HG02973 (cell line): Measurements from ENCODE around the gene BMPR2.
"Not testable (repeated sequence)": the region's sequence is repeated elsewhere in the genome, so short reads cannot be mapped to it uniquely, and the experiment has no call there.

Experiments used
- ATAC-seq: cut with Tn5 transposase; IDR thresholded peaks from one replicate; pipeline ENCODE4 v1.9.1; 2021; ENCODE audit warnings: moderate library complexity; ENCODE audit not compliant: unreplicated experiment

The BMPR2 gene

DNA sequence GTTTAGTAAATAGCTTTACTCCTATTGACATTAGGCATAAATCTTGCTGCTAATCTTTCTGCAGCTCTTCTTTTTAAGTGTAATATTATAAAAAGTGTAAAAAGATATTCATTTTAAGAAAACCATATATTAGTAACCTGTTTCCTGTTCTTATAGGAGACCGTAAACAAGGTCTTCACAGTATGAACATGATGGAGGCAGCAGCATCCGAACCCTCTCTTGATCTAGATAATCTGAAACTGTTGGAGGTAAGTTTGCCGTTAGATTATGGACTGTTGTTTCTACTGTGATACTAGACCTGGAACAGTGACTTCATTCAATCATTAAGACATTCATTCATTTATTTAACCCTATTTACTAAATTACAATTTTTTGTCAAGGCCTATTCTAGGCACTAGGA, 138.6 kb downstream of the BMPR2 start:
- no peak for ATAC-seq

GRCh38 chr2:202519453-202519852, 143.3 kb downstream of the BMPR2 start:
- no peak for ATAC-seq

DNA sequence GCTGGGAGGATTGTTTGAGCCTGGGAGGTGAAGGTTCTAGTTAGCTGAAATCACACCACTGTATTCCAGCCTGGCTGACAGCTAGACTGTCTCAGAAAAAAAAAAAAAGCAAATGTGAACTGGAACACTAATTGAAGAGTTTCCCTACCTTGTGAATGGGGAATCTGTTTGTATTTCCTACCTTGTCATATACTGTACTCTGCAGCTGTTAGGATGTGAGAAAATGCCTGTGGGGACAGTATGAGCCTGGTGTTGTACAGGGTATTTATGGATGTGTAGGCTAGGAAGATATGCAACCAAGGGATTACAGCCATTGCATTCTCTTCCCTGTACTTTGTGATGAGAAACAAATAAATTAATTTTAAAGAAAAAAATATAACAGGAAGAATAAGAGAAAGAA, 145.3 kb downstream of the BMPR2 start:
- no peak for ATAC-seq

DNA sequence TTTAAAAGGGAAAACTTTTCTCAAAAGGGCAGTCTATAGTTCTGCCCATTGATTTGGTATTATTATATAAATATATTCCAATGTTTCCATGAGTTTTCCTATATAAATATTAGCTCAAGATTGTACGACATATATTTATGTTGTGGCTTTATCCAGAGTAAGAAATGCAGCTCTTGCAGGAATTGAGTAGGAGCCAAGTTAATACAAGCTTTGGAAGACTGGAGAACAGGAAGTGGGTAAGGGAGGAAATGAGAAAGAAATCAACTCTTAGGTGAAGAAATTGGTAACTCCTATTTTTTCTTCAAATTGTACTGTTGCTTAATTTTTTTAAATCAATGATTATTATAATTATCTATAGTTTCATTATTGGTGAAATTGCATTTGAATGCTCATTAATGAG, 153.3 kb downstream of the BMPR2 start:
- ATAC-seq: no peak

DNA sequence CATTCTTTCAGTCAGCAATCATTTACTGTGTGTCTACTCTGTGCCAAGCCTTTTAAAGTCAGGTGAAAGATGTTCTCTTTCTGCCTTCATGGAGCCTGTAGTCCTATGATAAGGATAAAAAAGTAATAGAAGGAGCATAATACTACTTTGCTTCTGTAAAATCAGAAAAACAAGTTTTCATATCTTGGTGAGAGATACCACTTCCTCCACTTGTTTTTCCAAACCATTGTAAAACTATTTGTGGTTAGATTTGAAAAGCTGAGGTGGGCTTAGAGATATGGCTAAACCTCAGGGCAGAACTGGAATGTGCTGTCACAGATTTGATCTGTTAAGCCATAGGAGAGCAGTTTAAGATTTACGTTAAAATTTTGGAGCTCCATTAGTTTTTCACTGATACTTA, 153.9 kb downstream of the BMPR2 start:
- no peak for ATAC-seq

- not testable (repeated sequence) for ATAC-seq
Measured at GRCh38 chr2:202535290-202535689, 159.2 kb downstream of the BMPR2 start.

DNA sequence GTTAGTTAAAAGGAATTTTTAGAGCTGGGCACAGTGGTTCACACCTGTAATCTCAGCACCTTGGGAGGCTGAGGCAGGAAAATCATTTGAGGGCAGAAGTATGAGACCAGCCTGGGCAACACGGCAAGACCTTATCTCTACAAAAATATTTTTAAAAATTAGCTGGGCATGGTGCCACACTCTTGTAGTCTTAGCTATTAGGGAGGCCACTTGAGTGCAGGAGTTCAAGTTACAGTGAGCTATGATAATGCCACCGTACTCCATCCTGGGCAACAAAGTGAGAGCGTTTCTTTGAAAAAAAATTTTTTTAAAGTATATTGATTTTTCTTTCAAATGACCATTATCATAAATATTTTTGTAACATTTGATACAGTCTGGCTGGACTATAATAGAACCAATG, 165.0 kb downstream of the BMPR2 start:
- no peak for ATAC-seq

DNA sequence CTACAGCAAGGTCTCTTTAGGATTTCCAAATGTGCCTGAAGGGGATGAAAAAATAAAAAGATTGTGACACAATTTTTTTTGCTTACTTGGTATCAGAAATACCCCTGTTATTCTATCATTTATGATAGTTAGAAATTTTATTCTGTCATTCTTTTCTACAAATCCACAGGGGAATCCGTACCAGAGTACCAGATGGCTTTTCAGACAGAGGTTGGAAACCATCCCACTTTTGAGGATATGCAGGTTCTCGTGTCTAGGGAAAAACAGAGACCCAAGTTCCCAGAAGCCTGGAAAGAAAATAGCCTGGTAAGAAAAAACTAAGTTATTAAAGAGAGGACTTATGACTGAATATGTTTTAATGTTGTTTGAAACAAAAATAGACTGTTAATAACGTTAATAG, 166.0 kb downstream of the BMPR2 start:
- ATAC-seq: no peak

DNA sequence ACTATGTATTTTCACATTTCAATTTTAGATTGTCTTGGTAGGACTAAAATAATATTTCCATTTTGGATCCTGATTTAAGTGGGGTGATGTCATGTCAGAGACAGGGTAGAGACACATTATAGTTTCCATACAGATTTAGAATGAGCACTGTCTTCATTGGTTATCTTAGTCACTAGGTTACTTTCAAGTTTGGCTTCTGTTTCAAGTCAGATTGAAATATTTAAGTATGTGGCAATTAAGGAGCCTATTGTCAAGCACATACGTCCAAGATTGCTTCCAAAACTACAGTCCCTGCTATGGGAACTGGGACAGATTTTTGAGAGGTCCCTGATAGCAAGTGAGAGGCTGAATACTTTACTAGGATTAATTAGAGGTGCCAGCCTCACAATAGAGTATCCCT, 169.4 kb downstream of the BMPR2 start:
- no peak for ATAC-seq

- no peak for ATAC-seq
Measured at GRCh38 chr2:202545931-202546330, 169.8 kb downstream of the BMPR2 start.

DNA sequence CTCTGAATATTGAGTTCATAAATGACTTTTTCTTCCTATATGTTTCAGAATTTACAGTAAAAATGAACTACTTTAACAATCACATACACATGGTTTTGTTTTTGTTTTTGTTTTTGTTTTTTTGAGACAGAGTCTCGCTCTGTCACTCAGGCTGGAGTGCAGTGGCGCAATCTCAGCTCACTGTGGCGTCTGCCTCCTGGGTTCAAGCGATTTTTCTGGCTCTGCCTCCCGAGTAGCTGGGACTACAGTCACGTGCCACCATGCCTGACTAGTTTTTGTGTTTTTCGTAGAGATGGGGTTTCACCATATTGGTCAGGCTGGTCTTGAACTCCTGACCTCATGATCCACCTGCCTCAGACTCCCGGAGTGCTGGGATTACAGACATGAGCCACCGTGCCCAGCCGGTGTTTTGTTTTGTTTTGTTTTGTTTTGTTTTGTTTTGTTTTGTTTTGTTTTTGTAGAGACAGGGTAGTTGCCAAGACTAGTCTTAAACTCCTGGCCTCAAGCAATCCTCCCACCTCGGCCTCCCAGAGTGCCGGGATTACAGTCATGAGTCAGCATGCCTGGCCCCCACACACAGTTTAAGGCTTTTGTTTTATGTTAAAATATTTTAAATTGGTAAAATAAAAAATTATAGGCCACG, 170.5 kb downstream of the BMPR2 start:
- ATAC-seq: not testable (repeated sequence)

DNA sequence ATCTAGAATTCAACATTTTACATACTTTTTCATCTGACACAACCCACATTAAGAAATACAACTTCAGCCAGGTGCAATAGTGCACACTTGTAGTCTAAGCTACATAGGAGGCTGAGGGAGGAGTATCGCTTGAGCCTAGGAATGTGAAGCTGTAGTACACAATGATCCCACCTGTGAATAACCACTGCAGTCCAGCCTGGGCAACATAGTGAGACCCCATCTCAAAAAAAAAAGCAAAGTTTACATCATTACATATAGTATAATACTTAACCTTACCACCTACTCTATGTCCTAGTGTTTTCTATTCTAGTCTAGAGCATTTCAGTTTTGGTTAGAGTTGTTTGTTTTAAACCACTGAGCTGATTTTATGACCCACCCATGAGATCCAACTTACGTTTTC, 172.1 kb downstream of the BMPR2 start:
- ATAC-seq: no peak

GRCh38 chr2:202551000-202551399, 174.9 kb downstream of the BMPR2 start:
- not testable (repeated sequence) for ATAC-seq

DNA sequence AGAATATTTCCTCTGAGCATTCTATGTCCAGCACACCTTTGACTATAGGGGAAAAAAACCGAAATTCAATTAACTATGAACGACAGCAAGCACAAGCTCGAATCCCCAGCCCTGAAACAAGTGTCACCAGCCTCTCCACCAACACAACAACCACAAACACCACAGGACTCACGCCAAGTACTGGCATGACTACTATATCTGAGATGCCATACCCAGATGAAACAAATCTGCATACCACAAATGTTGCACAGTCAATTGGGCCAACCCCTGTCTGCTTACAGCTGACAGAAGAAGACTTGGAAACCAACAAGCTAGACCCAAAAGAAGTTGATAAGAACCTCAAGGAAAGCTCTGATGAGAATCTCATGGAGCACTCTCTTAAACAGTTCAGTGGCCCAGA, 179.2 kb downstream of the BMPR2 start:
- ATAC-seq: no peak

DNA sequence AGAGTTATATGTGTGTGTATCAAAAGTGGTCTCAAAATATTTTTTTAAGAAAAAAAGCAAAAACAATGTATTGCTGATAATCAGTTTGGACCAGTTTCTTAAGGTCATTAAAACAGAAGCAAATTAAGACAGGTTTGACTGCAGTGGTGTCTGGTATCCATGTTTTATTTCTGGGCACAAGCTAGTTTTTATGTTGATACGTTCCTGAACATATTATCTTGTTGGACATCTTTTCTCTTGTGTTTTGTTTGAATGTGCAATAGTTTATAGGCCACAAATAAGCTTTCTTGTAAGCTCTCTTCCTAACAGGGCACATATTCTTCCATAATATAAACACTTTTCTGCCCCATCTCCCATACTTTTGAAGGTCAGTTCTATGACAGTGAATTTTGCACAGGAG, 184.1 kb downstream of the BMPR2 start:
- no peak for ATAC-seq

GRCh38 chr2:202564226-202564625, 188.1 kb downstream of the BMPR2 start:
- ATAC-seq: no peak

DNA sequence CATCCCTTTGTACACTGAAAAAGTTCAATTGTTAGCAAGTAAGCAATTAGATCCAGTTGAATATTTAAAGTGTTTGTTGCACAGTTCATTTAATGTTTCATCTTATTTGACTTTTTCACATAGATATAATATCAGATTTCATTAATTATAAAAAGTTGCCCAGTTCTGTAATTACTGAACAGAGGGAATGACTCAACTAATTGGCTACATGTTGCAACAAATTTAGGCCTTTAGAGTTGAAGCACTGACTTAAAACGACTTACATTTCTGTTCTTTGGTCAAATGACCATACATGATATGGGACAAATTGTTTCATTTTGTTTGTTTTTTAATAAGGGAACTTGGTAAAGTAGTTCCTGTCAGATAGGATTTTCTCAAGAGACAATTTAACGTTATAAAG, 190.2 kb downstream of the BMPR2 start:
- no peak for ATAC-seq

DNA sequence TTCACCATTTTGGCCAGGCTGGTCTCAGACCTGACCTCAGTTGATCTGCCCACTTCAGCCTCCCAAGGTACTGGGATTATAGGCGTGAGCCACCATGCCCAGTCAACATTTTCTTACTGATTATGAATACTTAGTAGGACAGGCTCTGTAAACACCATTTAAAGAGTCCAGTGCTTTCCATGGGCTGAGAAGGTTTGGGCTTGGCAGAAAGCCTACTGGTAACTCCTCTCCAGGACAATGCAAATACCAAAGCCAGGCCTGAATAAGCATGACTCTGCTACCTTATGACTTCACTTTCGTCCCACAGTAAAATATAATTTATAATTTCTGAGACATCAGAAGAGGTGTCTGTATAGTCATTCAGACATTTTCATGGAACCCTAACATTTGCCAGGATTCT, 198.4 kb downstream of the BMPR2 start:
- ATAC-seq: no peak

GRCh38 chr2:202575194-202575593, 199.1 kb downstream of the BMPR2 start:
- ATAC-seq: not testable (repeated sequence)

DNA sequence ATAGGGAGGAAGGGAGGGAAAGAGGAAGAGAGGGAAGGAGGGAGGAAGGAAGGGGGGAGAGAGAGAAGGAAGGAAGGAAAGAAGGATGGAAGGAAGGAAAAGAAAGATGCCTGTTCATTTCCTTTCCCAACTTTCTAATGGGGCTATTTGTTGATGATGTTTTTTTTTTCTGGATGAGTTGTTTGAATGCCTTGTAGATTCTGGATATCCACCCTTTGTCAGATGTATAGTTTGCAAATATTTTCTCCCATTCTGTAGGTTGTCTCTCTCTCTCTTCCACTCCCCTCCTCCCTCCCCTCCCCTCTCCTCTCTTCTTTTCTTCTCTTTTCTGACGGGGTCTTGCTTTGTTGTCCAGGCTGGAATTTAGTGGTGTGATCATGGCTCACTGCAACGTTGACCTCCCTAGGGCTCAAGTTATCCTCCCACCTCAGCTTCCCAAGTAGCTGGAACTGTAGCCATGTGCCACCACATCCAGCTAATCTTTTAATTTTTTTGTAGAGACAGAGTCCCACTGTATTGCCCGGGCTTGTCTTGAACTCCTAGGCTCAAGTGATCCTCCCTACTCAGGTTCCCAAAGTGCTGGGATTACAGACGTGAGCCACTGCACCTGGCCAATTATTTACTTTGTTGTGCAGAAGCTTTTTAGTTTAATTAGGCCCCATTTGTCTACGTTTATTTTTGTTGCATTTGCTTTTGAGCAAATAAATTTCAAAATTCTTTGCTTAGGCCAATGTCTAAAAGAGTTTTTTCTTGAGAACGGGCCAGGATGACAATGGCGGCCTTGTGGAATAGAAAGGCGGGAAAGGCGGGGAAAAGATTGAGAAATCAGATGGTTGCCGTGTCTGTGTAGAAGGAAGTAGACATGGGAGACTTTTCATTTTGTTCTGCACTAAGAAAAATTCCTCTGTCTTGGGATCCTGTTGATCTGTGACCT, 201.4 kb downstream of the BMPR2 start:
- no peak for ATAC-seq

- not testable (repeated sequence) for ATAC-seq
Measured at GRCh38 chr2:202582846-202583245, 206.7 kb downstream of the BMPR2 start.

- ATAC-seq: no peak
Measured at GRCh38 chr2:202583709-202584219, 207.6 kb downstream of the BMPR2 start.
